Measurements from ENCODE around the gene ZNF648. TPM values are rescaled to one million over a fixed set of nuclear protein-coding genes. Genes with fewer than 3 reads are reported as not detected.
"Not testable (repeated sequence)": the region's sequence is repeated elsewhere in the genome, so short reads cannot be mapped to it uniquely, and the experiment has no call there.

The ZNF648 gene
- total RNA-seq, 1 donor from 2014 or later, result not detected

DNA sequence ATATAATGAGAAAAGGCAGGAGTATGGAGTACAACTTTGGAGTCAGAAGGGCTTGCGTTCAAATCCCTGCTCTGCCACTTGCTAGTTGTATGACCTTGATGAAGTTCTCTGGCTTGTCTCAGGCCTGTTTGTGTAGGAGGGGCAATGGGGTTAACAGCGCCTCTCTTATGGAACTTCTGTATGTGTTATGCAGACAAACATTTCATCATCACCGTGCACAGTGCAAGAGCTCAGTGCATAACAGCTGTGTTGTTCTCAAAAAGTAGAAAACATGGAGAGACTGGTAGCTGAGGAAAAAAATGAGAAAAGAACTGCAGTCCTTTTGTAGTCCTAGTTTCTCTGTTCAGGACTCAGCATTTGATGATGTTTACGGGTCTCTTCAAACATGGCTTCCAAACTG, 10.4 kb upstream of the ZNF648 start:
- DNase-seq (ENCODE audit: low spot score), result no peak

DNA sequence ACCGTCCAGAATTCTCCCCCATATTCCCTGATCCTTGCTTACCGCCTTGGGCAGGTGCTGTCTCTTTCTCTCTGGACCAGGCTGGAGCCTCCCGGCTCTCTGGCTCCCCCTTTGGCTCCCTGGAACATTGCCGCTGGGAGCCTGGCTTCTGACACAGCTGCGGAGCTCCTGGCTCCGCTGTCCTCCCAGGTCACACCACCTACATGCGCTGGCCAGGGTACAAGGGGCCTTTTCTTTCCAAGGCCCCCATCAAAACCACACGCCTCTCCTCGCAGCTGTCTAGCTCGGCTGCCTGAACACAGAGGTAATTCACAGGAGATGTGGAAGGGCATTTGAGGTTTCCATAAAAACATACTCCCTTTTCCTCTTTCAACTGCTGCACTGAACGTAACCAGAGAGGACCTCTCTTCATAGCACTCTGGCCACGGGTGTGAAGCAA, 7.5 kb upstream of the ZNF648 start:
- no peak for DNase-seq (ENCODE audit: low spot score)

GRCh38 chr1:182066934-182067333, 5.4 kb upstream of the ZNF648 start:
- DNase-seq (ENCODE audit: low spot score), result no peak

DNA sequence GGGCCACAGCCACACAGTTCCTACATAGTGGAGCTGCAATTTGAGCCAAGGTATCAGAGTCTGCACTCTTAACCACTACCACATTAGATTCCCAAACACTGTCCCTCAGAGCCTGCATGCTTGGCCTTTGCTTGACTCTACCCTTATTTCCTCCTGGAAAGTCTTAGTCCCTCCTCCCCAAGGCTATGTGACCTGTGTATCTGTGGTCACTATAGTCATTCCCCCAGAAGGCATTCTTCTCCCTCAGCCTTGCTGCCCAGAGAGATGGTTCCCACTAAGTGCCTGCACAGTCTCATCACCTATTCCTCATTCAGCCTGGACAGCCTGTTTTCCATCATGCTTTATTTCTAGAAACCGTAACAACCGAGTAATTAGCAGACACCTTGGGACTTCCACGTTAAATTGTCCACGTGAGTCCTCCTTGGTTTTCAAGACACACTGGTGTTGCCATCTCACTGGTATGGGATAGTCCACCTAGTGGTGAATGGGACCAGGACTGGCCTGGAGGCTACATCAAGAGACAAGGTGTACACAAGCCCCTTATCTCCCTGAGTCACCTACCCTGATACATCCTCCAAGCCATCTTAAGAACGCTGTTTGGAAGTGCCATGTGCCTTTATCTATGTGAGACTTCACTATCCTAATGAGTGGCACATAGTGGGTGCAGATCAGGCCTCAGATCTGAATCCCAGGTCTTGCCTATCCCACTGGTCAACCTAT, 3.8 kb upstream of the ZNF648 start:
- no peak for DNase-seq (ENCODE audit: low spot score)

DNA sequence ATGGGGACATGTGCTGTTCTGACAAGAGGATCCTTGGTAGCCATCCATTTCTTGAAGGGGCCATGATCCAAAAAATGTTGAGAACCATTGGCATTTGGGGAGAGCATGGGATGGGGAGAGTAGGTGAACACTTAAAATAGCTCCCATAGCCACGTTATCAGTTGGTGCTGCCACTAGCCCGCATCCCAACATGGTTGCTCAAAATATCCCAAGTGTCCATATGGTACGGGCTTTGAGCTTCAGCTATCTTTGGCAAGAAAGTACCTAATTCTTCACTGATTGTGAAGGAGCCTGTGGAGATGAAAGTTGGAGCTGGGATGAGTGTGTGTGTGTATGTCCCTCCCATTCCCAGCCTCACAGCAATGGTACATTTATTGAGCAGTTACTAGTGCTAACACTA, 3.1 kb upstream of the ZNF648 start:
- no peak for DNase-seq (ENCODE audit: low spot score)

- no peak for DNase-seq (ENCODE audit: low spot score)
These were observed 711 bp upstream of the ZNF648 start for GRCh38 chr1:182062223-182062622.

- no peak for DNase-seq (ENCODE audit: low spot score)
These were observed 635 bp downstream of the ZNF648 start for GRCh38 chr1:182060877-182061276.

- no peak for DNase-seq (ENCODE audit: low spot score)
These were observed 1.6 kb downstream of the ZNF648 start for GRCh38 chr1:182059936-182060335.

GRCh38 chr1:182056601-182057366, 4.7 kb downstream of the ZNF648 start:
- no peak for DNase-seq (ENCODE audit: low spot score)

GRCh38 chr1:182054698-182055326, 6.7 kb downstream of the ZNF648 start:
- DNase-seq (ENCODE audit: low spot score), result no peak

DNA sequence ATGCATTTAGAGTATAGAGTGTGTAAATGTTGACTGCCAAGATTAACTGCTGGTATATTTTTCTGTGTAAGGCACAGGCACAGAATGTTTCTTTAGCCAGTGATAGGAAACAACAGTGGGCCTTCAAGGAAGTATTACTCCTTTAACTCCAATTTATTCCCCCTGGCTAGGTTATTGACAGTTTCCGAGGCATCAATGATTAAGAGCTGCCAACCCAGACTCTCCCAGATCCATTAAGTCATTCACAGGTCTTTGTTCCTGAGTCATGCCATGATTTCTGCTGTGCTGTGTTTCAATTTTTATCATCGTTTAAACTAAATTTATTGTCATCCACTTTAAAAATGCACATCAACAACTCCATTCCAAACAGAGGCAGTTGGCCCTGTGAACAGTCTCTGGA, 9.2 kb downstream of the ZNF648 start:
- no peak for DNase-seq (ENCODE audit: low spot score)

DNA sequence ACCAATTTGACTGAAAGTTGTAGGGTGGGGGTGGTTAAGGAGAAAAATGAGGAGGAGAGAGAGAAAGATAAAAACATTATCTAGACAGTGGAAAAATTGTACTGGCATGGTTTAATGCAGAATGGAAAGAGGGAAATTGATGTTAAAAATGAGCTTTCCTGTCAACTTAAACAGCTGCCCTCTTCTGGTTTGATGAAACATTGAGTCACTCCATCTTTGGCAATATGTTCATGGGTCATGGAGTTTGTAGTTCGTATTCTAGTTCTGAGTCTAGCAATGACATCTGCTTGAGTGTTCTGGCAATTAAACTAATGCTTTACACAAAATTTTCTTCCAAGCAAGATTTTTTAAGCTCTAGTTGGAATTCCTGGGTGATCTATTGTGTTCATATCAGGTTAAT, 9.6 kb downstream of the ZNF648 start:
- DNase-seq (ENCODE audit: low spot score), result no peak

DNA sequence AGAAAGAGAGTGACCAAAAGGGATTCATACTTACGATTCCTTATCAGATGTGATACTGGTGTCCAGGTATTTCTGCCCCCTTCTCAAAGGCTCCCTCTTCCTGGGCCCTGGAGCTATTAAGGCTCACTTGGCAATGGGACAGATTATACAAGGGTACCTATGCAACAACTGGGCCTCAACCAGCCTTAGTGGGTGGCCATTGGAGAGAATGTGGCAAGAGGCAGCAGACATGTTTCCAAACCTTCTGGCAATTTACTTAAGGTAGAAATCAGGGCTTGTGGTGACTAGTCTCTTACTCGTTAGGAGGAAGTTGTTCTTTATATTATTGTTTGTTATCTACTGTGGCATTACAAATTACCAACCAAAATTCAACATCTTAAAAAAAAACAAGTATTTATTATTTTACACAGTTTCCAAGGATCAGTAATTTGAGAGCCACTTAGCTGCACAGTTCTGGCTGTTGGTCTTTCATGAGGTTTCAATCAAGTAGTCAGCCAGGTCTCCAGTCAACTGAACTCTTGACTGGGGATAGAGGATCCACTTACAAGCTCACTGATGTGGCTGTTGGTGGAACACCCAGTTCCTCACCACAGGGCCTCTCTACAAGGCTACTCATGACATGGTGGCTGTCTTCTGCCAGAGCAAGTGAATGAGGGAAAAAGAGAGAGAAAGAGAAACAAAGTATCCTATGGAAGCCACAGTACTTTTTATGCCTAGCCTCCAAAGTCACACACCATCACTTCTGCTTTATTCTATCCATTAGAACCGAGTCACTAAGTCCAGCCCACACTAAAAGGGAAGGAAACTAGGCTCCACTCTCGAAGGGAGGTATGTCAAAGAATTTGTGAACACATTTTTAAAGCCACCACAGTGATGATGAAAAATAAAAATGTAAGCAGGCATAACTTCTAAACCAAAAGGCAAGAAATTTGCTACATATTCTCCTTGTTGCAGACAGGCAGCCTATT, 10.7 kb downstream of the ZNF648 start:
- DNase-seq (ENCODE audit: low spot score), result no peak

GRCh38 chr1:182048562-182048961, 12.9 kb downstream of the ZNF648 start:
- DNase-seq (ENCODE audit: low spot score), result no peak

DNA sequence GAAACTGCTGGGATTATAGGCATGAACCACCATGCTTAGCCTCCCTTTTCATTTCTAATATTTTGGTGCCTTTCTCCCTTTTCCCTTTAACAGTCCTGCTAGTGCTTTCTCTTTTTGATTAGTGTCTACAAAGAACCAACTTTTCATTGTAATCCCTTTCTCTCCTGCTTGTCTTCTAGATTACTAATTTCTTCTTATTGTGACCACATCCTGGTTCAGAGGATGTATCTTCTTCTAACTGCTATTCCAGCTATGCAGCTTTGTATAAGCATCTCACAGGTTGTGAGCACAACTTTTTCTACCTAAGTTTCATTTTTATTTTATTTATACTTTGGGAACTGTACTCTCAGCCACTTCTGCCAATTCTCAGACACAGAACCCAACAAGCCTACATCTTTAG, 14.7 kb downstream of the ZNF648 start:
- DNase-seq (ENCODE audit: low spot score), result no peak

DNA sequence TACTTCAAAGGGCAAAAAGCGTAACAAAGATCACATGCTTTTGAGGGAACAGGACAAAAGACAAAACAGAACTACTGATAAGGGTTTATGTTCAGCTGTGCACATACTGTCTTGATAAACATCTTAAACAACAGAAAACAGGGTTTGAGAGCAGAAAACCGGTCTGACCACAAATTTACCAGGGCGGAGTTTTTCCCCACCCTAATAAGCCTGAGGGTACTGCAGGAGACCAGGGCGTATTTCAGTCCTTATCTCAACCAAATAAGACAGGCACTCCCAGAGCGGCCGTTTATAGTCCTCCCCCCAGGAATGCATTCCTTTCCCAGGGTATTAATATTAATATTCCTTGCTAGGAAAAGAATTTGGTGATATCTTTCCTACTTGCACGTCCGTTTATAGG, 16.0 kb downstream of the ZNF648 start:
- not testable (repeated sequence) for DNase-seq (ENCODE audit: low spot score)

GRCh38 chr1:182041615-182042014, 19.9 kb downstream of the ZNF648 start:
- no peak for DNase-seq (ENCODE audit: low spot score)

DNA sequence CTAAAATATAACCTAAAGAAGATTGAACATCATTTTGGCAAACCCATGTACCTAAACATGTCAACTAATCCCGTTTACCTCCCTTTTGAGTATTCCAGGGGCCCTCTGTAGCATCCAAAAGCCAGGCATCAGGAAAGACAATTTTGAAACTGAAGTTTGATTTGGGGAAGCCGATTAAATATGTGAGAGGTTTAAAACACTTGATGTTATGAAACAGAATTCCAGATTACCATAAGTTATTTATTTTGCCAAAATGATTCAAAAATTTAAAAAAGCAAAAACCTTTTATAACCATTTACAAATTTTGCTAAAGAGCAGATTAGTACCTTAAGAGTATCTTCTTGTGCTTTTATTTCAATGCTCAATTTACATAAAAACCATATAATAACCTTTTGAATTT, 23.3 kb downstream of the ZNF648 start:
- no peak for DNase-seq (ENCODE audit: low spot score)

DNA sequence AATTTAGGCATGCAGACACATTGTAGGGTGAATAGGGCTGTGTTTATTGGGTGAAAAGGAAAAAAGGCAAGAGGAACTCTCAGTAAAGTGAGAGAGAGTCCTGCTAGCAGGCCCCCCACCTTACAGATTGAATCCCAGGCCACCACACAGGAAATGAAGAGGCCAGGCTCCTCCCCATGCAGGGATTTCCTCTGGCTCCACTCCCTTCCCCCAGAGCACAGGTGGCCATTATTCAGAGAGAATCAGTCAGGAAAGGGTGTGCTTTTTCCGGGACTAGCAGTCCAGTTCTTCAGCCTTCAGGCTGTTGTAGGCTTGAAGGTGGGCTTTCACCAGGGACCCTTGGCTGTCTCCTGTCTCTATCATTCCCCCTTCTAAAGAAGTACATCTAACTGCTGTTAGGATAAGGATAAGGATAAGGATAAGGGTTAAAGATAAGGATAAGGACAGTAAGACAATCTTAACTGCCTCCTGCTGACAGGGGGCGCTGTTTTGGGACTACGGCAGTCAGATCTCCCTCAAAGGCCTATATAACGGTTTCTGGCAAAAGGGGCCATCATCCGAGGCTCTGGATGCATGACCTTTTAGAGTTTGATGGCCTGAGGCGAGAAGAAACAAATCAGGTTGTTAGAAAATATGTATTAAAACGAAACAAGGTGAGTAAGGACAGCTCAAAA, 26.3 kb downstream of the ZNF648 start:
- DNase-seq (ENCODE audit: low spot score), result no peak

DNA sequence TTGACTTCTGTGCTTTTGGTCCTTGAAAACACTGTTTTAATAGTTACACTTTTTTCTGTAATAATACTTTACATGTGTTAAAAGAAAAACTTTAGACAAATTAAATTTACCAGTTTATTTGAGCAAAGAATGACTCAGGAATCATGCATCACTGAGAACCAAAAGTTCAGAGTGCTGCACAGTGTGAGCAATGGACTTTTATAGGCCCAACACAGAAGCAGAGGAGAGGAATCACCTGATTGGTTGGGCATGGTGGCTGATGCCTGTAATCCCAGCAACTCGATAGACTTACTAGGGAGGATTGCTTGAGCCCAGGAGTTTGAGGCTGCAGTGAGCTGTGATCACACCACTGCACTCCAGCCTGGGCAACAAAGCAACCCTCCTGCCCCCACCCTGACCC, 29.3 kb downstream of the ZNF648 start:
- DNase-seq (ENCODE audit: low spot score), result no peak
